Heart right ventricle (tissue), 16 donors: Measurements from ENCODE around the gene ATP13A2. TPM values are rescaled to one million over a fixed set of nuclear protein-coding genes. Genes with fewer than 3 reads are reported as not detected.

ENCODE experiments used
- ATAC-seq, 8 donors: fragments of 200-7000 bp; cut with Tn5 transposase; one replicate each; pipeline ENCODE4 v1.9.1; 2020; ENCODE audit warnings: mild to moderate bottlenecking in 8 of 8, moderate library complexity in 8 of 8, moderate number of reproducible peaks in 1 of 8
- DNase-seq, 2 donors: peaks; one replicate each; pipeline ENCODE4 v3.0.0-alpha.2; 2020
- H3K27ac ChIP-seq, 10 donors: fragments of 200-600 bp; sonication (generic) in 2 of 10; one replicate each; pipeline versions ENCODE4 v1.5.0 to v1.8.0; 2020 to 2022; ENCODE audit warnings: mild to moderate bottlenecking in 3 of 10
- H3K27me3 ChIP-seq, 7 donors: fragments of 200-600 bp; one replicate each; pipeline ENCODE4 v1.8.0; 2021 to 2022; ENCODE audit warnings: mild to moderate bottlenecking in 2 of 7
- H3K36me3 ChIP-seq, 9 donors: fragments of 200-600 bp; sonication (generic) in 1 of 9; one replicate each; pipeline versions ENCODE4 v1.5.0 to v1.8.0; 2020 to 2022; ENCODE audit warnings: mild to moderate bottlenecking in 2 of 9
- H3K4me1 ChIP-seq, 9 donors: fragments of 200-600 bp; sonication (generic) in 1 of 9; one replicate each; pipeline versions ENCODE4 v1.5.0 to v1.8.0; 2020 to 2022; ENCODE audit warnings: mild to moderate bottlenecking in 4 of 9
- H3K4me3 ChIP-seq, 10 donors: fragments of 200-600 bp; sonication (generic) in 2 of 10; one replicate each; pipeline versions ENCODE4 v1.5.0 to v1.8.0; 2020 to 2022; ENCODE audit warnings: mild to moderate bottlenecking in 7 of 10, moderate library complexity in 2 of 10
- H3K9me3 ChIP-seq, 11 donors: fragments of 200-600 bp in 10 of 11; sonication (generic) in 2 of 11; one replicate each; pipeline versions ENCODE4 v1.5.0 to v1.8.0; 2013 to 2022; ENCODE audit warnings: mild to moderate bottlenecking in 2 of 11, control low read depth in 1 of 11, moderate library complexity in 1 of 11
- WGBS, 2 donors: extraction: QIAGEN DNeasy Blood & Tissue Kit; methylation state at CpG; one replicate each; pipeline ENCODE4 v1.1.7; 2013; ENCODE audit warnings: inconsistent platforms in 1 of 2; 5-methylcytosine and 5-hydroxymethylcytosine counted together
- intact Hi-C, 10 donors: fragments of 100-400 bp; cut with DNase I; formaldehyde crosslinking; loops; one replicate each; pipeline versions ENCODE4 v1.11.1 to v1.14.2; 2022
- polyA plus RNA-seq, 2 donors: library from polyadenylated mRNA; stranded (reverse); fragments of 200-250 nt; gene quantifications; one replicate each; pipeline ENCODE4 v1.2.3, GENCODE V29; 2013
- total RNA-seq, 10 donors: library from RNA; stranded (reverse); fragmentation: NEBNext Ultra II Directional in 3 of 10; extraction: Animal tissue kit (Norgen Biotek cat#: 25700) in 3 of 10; gene quantifications; one replicate each; pipeline versions ENCODE4 v1.2.1 to v1.2.4, GENCODE V29; 2021 to 2023
- TF ChIP-seq, protein P1 (sequence below), 9 donors: fragments of 200-600 bp; sonication (generic) in 2 of 9; IDR thresholded peaks; one replicate each; pipeline versions ENCODE4 v1.5.0 to v1.8.0; 2021 to 2022; ENCODE audit warnings: antibody characterized with exemption in 9 of 9, mild to moderate bottlenecking in 5 of 9, moderate library complexity in 1 of 9
- donor health status: Arrhythmogenic right ventricular cardiomyopathy.
- donor health status: ischemic (EF 13 %, LVEDD 7.1; RV severe dilation, severe dysfunction).
- donor health status: healthy with polysubstance abuse.
- donor health status: DM: no; HTN: yes; CAD: no.
- donor health status: DM: no; HTN: no; CAD: no.
- donor health status: ischemic (EF 25% LVEDD 6.9; RV normal size, moderate dysfunction).
- donor health status: ischemic (EF 25% LVEDD 5.7; RV mildly dilated, moderate dysfunction).
- donor health status: healthy.
- donor health status: DM: yes; HTN: yes; CAD: no.
- donor health status: Ischemic cardiomyopathy.
- donor health status: ischemic (EF 35%, LVEDD 5.7; RV mildly dilated, moderate dysfunction).
- donor health status: nonischemic (EF 11% LVEDD 7.7; RV severe dilation, severe dysfunction).
- donor health status: DM: yes; HTN: yes; CAD: no.
- donor health status: PGD.
- donor health status: ischemic (EF 29% LVEDD 5.4; RV normal size, mild dysfunction).
- donor health status: nonischemic (EF 23%, LVEDD 6.1; RV moderate dilation, normal function).

ATP13A2 gene
- total and polyA plus RNA-seq, 12 donors: 7.2 to 20.0 (median 11.0) TPM

GRCh38 chr1:16958475-16958874 lies 53.3 kb downstream of the ATP13A2 start:
- Histone ChIP-seq H3K4me3 (no peak overlapping the region), H3K36me3 (peaks cover 0 to 48% (median 10%) of the 10 kb centered on the region in 9 donors), H3K27ac (no peak overlapping the region), H3K9me3 (no peaks in the 10 kb centered on the region), H3K27me3 (no peaks in the 10 kb centered on the region), H3K4me1 (peaks cover 0 to 18% (median 0%) of the 10 kb centered on the region in 9 donors)
- intact Hi-C loops: loop anchor here in 6 of 10 donors (5.0 to 10.0 kb wide), 3 partner anchors 89 to 286 kb away; partner anchors contain the start of gene PADI3 (in 1 of the 6)
- ATAC-seq (no peak), DNase-seq (no peak)
- whole genome bisulfite sequencing, 2 donors: 95 to 97% methylated on average over 12 of the region's 12 CpGs
- TF ChIP-seq, protein P1, sequence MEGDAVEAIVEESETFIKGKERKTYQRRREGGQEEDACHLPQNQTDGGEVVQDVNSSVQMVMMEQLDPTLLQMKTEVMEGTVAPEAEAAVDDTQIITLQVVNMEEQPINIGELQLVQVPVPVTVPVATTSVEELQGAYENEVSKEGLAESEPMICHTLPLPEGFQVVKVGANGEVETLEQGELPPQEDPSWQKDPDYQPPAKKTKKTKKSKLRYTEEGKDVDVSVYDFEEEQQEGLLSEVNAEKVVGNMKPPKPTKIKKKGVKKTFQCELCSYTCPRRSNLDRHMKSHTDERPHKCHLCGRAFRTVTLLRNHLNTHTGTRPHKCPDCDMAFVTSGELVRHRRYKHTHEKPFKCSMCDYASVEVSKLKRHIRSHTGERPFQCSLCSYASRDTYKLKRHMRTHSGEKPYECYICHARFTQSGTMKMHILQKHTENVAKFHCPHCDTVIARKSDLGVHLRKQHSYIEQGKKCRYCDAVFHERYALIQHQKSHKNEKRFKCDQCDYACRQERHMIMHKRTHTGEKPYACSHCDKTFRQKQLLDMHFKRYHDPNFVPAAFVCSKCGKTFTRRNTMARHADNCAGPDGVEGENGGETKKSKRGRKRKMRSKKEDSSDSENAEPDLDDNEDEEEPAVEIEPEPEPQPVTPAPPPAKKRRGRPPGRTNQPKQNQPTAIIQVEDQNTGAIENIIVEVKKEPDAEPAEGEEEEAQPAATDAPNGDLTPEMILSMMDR (IDR thresholded peaks at IDR 0.05): no peak

- Histone ChIP-seq H3K4me3 (no peak overlapping the region), H3K36me3 (peaks cover 0 to 48% (median 10%) of the 10 kb centered on the region in 9 donors), H3K4me1 (peaks cover 0 to 16% (median 0%) of the 10 kb centered on the region in 9 donors), H3K27ac (no peak overlapping the region), H3K9me3 (no peaks in the 10 kb centered on the region), H3K27me3 (no peaks in the 10 kb centered on the region)
- DNase-seq: no peak
- no peak for ATAC-seq
- intact Hi-C loops: loop anchor here in 6 of 10 donors (5.0 to 10.0 kb wide), 3 partner anchors 90 to 287 kb away; partner anchors contain the start of gene PADI3 (in 1 of the 6)
- TF ChIP-seq, protein P1 (IDR thresholded peaks at IDR 0.05): no peak
- WGBS, 2 donors: 88 to 91% methylated on average over 8 of the region's 8 CpGs
These were observed 54.0 kb downstream of the ATP13A2 start for GRCh38 chr1:16957731-16958130.

DNA sequence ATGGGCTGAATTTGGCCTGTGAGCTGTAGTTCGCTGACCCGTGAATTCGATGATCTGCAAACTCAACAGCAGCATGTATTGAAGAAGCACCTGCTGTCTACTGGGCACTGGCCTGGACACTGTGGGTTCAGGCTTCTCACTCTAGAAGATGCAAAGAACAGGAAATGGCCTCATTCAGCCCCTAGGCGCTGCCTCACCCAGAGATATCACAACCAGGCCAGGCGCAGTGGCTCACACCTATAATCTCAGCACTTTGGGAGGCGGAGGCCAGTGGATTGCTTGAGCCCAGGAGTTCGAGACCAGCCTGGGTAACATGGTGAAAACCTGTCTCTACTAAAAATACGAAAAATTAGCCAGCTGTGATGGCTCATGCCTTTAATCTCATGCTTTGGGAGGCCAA lies 55.0 kb downstream of the ATP13A2 start:
- Histone ChIP-seq H3K36me3 (peaks cover 0 to 48% (median 10%) of the 10 kb centered on the region in 9 donors), H3K4me1 (peaks cover 0 to 17% (median 2%) of the 10 kb centered on the region in 9 donors), H3K9me3 (no peaks in the 10 kb centered on the region), H3K4me3 (no peak overlapping the region), H3K27ac (no peak overlapping the region), H3K27me3 (no peaks in the 10 kb centered on the region)
- DNase-seq (no peak), ATAC-seq (no peak)
- TF ChIP-seq, protein P1 (IDR thresholded peaks at IDR 0.05): no peak
- WGBS, 2 donors: 91 to 96% methylated on average over 8 of the region's 8 CpGs
- intact Hi-C loops: loop anchor here in 6 of 10 donors (5.0 to 10.0 kb wide), 3 partner anchors 91 to 288 kb away; partner anchors contain the start of gene PADI3 (in 1 of the 6)

GRCh38 chr1:16955186-16955585 lies 56.5 kb downstream of the ATP13A2 start:
- Histone ChIP-seq H3K36me3 (peaks cover 0 to 48% (median 10%) of the 10 kb centered on the region in 9 donors), H3K27ac (no peak overlapping the region), H3K4me1 (peaks cover 0 to 7% (median 3%) of the 10 kb centered on the region in 9 donors), H3K9me3 (no peaks in the 10 kb centered on the region), H3K4me3 (no peak overlapping the region), H3K27me3 (no peaks in the 10 kb centered on the region)
- DNase-seq (no peak), ATAC-seq (no peak)
- TF ChIP-seq, protein P1 (IDR thresholded peaks at IDR 0.05): no peak
- intact Hi-C loops: loop anchor here in 6 of 10 donors (5.0 to 10.0 kb wide), 3 partner anchors 92 to 290 kb away; partner anchors contain the start of gene PADI3 (in 1 of the 6)
- WGBS, 2 donors: 97% methylated on average over 25 of the region's 25 CpGs
